Neutrophil (primary cell): ENCODE measurements around the gene ADCY4.

Experiments
- H3K27ac ChIP-seq: fragments of 200-600 bp; sonication (generic); 2 replicates; pipeline ENCODE4 v1.5.1; 2016; ENCODE audit warnings: mild to moderate bottlenecking, moderate library complexity
- H3K27me3 ChIP-seq: fragments of 200-600 bp; sonication (generic); 2 replicates; pipeline ENCODE4 v1.6.0; 2016; ENCODE audit warnings: mild to moderate bottlenecking
- H3K36me3 ChIP-seq: fragments of 200-600 bp; sonication (generic); 2 replicates; pipeline ENCODE4 v1.5.1; 2017
- H3K4me1 ChIP-seq, 2 experiments: fragments of 200-600 bp in 1 of 2; sonication (generic) in 1 of 2; 1 replicate in 1 of 2; 2 replicates in 1 of 2; pipeline versions ENCODE4 v1.5.1 to v1.6.1; 2013 to 2016; ENCODE audit warnings: low read depth in 1 of 2, low read length in 1 of 2, mild to moderate bottlenecking in 1 of 2, moderate library complexity in 1 of 2; ENCODE audit not compliant: control insufficient read depth in 1 of 2, insufficient read depth in 1 of 2
- H3K4me3 ChIP-seq, 2 experiments: fragments of 200-600 bp in 1 of 2; sonication (generic) in 1 of 2; 1 replicate in 1 of 2; 2 replicates in 1 of 2; pipeline ENCODE4 v1.5.1; 2013 to 2016; ENCODE audit warnings: low read depth in 1 of 2, low read length in 1 of 2, mild to moderate bottlenecking in 1 of 2, moderate library complexity in 1 of 2
- H3K9me3 ChIP-seq: fragments of 200-600 bp; sonication (generic); 2 replicates; pipeline ENCODE4 v1.5.1; 2016
- CTCF ChIP-seq: fragments of 200-600 bp; sonication (generic); IDR thresholded peaks from 2 replicates; pipeline ENCODE4 v1.5.1; 2016; ENCODE audit warnings: antibody characterized with exemption

The ADCY4 gene

DNA sequence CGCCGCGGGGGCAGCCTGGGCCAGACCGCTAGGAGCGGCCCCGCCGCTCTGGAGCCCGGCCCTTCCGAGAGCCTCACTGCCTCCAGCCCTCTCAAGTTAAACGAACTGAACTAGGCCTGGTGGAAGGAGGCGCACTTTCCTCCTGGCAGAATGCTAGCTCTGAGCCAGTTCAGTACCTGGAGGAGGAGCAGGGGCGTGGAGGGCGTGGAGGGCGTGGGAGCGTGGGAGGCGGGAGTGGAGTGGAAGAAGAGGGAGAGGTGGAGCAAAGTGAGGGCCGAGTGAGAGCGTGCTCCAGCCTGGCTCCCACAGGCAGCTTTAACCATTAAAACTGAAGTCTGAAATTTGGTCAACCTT lies 18.3 kb downstream of the ADCY4 start:
- Histone ChIP-seq H3K36me3 (peaks cover 41% of the 10 kb centered on the region), H3K27ac (peak overlapping the region; percentile 97), H3K4me3 (peak overlapping the region; percentile 54 to 74), H3K4me1 (peaks cover 91 to 93% of the 10 kb centered on the region in 2 experiments), H3K9me3 (no peaks in the 10 kb centered on the region), H3K27me3 (no peaks in the 10 kb centered on the region)
- no peak for TF ChIP-seq CTCF

DNA sequence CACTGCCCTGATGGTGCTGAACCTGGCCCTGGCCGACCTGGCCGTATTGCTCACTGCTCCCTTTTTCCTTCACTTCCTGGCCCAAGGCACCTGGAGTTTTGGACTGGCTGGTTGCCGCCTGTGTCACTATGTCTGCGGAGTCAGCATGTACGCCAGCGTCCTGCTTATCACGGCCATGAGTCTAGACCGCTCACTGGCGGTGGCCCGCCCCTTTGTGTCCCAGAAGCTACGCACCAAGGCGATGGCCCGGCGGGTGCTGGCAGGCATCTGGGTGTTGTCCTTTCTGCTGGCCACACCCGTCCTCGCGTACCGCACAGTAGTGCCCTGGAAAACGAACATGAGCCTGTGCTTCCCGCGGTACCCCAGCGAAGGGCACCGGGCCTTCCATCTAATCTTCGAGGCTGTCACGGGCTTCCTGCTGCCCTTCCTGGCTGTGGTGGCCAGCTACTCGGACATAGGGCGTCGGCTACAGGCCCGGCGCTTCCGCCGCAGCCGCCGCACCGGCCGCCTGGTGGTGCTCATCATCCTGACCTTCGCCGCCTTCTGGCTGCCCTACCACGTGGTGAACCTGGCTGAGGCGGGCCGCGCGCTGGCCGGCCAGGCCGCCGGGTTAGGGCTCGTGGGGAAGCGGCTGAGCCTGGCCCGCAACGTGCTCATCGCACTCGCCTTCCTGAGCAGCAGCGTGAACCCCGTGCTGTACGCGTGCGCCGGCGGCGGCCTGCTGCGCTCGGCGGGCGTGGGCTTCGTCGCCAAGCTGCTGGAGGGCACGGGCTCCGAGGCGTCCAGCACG lies 18.9 kb downstream of the ADCY4 start:
- no peaks in the 10 kb centered on the region for H3K27me3 ChIP-seq
- H3K4me3 ChIP-seq = peak overlapping the region; percentile 74 to 86
- peak overlapping the region; percentile 97 for H3K27ac ChIP-seq
- H3K9me3 ChIP-seq = no peaks in the 10 kb centered on the region
- H3K36me3 ChIP-seq = peaks cover 39% of the 10 kb centered on the region
- TF ChIP-seq CTCF = no peak
- H3K4me1 ChIP-seq = peaks cover 95 to 99% of the 10 kb centered on the region in 2 experiments

GRCh38 chr14:24315243-24315806 lies 19.5 kb downstream of the ADCY4 start:
- TF ChIP-seq CTCF = no peak
- peak overlapping the region; percentile 97 for H3K27ac ChIP-seq
- H3K36me3 ChIP-seq = peaks cover 39% of the 10 kb centered on the region
- no peaks in the 10 kb centered on the region for H3K27me3 ChIP-seq
- H3K9me3 ChIP-seq = no peaks in the 10 kb centered on the region
- peaks cover 96 to 100% of the 10 kb centered on the region in 2 experiments for H3K4me1 ChIP-seq
- H3K4me3 ChIP-seq = peak overlapping the region; percentile 74 to 86

DNA sequence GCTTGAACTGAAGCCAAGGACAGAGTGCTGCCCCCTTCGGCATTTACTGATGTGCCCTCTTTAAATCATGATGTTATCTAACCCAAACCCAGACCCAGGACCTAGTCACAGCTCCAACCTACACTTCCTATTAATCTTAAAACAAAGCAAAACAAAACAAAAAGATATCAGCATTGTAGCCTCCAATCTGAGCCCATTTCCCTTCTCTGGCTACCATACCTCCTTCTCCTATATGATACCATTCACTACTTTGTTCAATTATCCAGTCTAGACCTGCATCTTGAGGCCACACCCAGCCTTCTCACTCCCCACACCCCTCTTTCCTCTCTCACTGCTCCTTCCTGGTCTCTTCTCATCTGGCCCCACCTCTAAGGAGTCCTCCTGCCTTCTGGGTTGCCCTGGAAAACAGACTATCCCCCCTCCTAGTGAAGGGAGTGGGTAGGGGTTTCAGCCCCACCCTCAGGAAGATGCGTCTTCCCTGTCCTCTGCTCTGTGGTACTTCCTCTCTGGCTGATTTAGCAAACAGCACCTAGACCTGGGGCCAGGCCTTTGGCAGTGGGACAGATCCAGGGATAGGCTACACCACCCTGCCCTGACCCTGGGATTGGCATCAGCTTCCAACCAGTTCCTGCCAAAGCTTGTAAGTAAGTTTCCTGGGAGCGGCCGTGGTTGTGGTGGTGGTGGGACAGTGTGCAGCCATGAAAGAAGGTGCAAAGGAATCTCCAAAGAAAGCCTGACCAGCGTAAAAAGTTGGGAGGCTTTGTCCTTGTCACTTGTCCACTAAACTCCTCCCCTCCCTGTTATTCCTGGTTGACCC lies 20.3 kb downstream of the ADCY4 start:
- TF ChIP-seq CTCF = peak; percentile 12
- H3K27ac ChIP-seq = peak overlapping the region; percentile 97
- H3K27me3 ChIP-seq = no peaks in the 10 kb centered on the region
- H3K4me3 ChIP-seq = peak overlapping the region; percentile 74 to 86
- H3K9me3 ChIP-seq = no peaks in the 10 kb centered on the region
- peaks cover 98 to 100% of the 10 kb centered on the region in 2 experiments for H3K4me1 ChIP-seq
- peaks cover 35% of the 10 kb centered on the region for H3K36me3 ChIP-seq

DNA sequence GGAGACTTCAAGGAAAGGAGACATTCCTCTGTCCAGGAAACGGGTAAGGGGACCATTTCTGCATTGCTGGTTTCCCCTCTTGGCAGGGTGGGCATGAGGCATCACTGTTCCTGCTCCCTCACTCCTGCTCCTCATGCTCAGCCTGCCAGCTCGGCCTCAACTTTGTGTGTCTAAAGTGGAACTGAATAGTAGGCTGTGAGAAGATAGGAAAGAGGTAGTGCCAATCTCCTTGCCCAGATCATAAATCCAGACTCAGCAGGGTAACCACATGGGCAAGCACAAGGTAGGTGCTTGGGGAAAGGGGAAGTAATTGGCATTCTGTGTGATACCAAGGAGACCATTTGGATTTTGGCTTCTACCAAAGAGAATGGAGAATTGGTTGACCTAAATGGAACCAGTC lies 21.0 kb downstream of the ADCY4 start:
- Histone ChIP-seq H3K36me3 (peaks cover 28% of the 10 kb centered on the region), H3K4me1 (peaks cover 98 to 100% of the 10 kb centered on the region in 2 experiments), H3K4me3 (peak overlapping the region; percentile 74 to 86), H3K9me3 (no peaks in the 10 kb centered on the region), H3K27ac (peak overlapping the region; percentile 97), H3K27me3 (no peaks in the 10 kb centered on the region)
- no peak for TF ChIP-seq CTCF
